PC-3 (cell line): ENCODE data around the gene STXBP6. TPM values are rescaled to one million over a fixed set of nuclear protein-coding genes. Genes with fewer than 3 reads are reported as not detected.
"Not testable (repeated sequence)": the region's sequence is repeated elsewhere in the genome, so short reads cannot be mapped to it uniquely, and the experiment has no call there.

Source experiments
- ATAC-seq: fragments of 200-7000 bp; cut with Tn5 transposase; 2 replicates; pipeline ENCODE4 v1.9.1; 2020; ENCODE audit warnings: mild to moderate bottlenecking, moderate library complexity
- BruUV-seq: library from RNA; stranded (reverse); fragments of 400-500 nt; replicated peaks from 2 replicates; lab custom pipeline; 2021; lab: Mats Ljungman, UMichigan
- CTCF ChIA-PET: fragments of 300-600 bp; sonication (Branson Sonifier 250); formaldehyde crosslinking; loops from one replicate; lab custom pipeline; 2022; ENCODE audit warnings: antibody characterized with exemption; lab: Charles Lee
- POLR2A ChIA-PET: fragments of 300-600 bp; sonication (Branson Sonifier 250); formaldehyde crosslinking; loops from one replicate; lab custom pipeline; 2022; ENCODE audit warnings: antibody characterized with exemption; ENCODE audit not compliant: unreplicated experiment; lab: Charles Lee
- DNase-seq: peaks from one replicate; pipeline ENCODE4 v3.0.0-alpha.2; 2015
- H2AFZ ChIP-seq: fragments of 300-600 bp; sonication (generic); 2 replicates; pipeline ENCODE4 v1.6.0; 2016; ENCODE audit warnings: antibody characterized with exemption, low read length
- H3F3A ChIP-seq: fragments of 300-600 bp; sonication (generic); one replicate; pipeline ENCODE4 v1.6.0; 2017; ENCODE audit warnings: antibody characterized with exemption, low read length, control low read depth, mild to moderate bottlenecking; ENCODE audit not compliant: unreplicated experiment
- H3K27ac ChIP-seq: fragments of 300-600 bp; sonication (generic); 2 replicates; pipeline ENCODE4 v1.5.1; 2016; ENCODE audit warnings: mild to moderate bottlenecking, low read length
- H3K27me3 ChIP-seq: fragments of 300-600 bp; sonication (generic); 2 replicates; pipeline ENCODE4 v1.6.1; 2016; ENCODE audit warnings: low read length, mixed read lengths
- H3K36me3 ChIP-seq: fragments of 300-600 bp; sonication (generic); 2 replicates; pipeline ENCODE4 v1.6.1; 2016; ENCODE audit warnings: low read depth, mixed run types, low read length, mixed read lengths
- H3K4me1 ChIP-seq: fragments of 300-600 bp; sonication (generic); 2 replicates; pipeline ENCODE4 v1.5.1; 2016; ENCODE audit warnings: low read length; ENCODE audit not compliant: insufficient read depth
- H3K4me2 ChIP-seq: fragments of 300-600 bp; sonication (generic); 2 replicates; pipeline ENCODE4 v1.6.0; 2016; ENCODE audit warnings: low read length
- H3K4me3 ChIP-seq: fragments of 300-600 bp; sonication (generic); 2 replicates; pipeline ENCODE4 v1.5.1; 2016; ENCODE audit warnings: mild to moderate bottlenecking, low read length, mixed read lengths
- H3K79me2 ChIP-seq: fragments of 300-600 bp; sonication (generic); 2 replicates; pipeline ENCODE4 v1.6.1; 2017; ENCODE audit warnings: low read length, mixed read lengths
- H3K9ac ChIP-seq: fragments of 300-600 bp; sonication (generic); 2 replicates; pipeline ENCODE4 v1.6.0; 2016; ENCODE audit warnings: mild to moderate bottlenecking, low read length
- H3K9me2 ChIP-seq: fragments of 300-600 bp; sonication (generic); replicated peaks from 2 replicates; pipeline ENCODE4 v1.6.1; 2016; ENCODE audit warnings: mixed run types, low read length, mixed read lengths
- H3K9me3 ChIP-seq: fragments of 300-600 bp; sonication (generic); 2 replicates; pipeline ENCODE4 v1.6.1; 2016; ENCODE audit warnings: low read length, mixed read lengths
- H4K20me1 ChIP-seq: fragments of 300-600 bp; sonication (generic); 2 replicates; pipeline ENCODE4 v1.6.1; 2016; ENCODE audit warnings: low read length, mixed read lengths
- EZH2 ChIP-seq: fragments of 300-600 bp; sonication (generic); IDR thresholded peaks from one replicate; pipeline ENCODE4 v1.6.1; 2017; ENCODE audit warnings: antibody characterized with exemption, mild to moderate bottlenecking, low read length; ENCODE audit not compliant: unreplicated experiment
- EZH2phosphoT487 ChIP-seq: fragments of 300-600 bp; sonication (generic); IDR thresholded peaks from 2 replicates; pipeline ENCODE4 v1.6.1; 2018; ENCODE audit warnings: mild to moderate bottlenecking, antibody characterized with exemption, low read length, borderline replicate concordance
- intact Hi-C: fragments of 100-400 bp; cut with micrococcal nuclease; formaldehyde crosslinking; loops from 2 replicates; pipeline ENCODE4 v1.9.0; 2023
- total RNA-seq: library from RNA; depleted of rRNA; stranded (reverse); fragments of >200 nt; gene quantifications from 2 replicates; pipeline ENCODE4 v1.2.3, GENCODE V29; 2014
- TF ChIP-seq, protein P1 (sequence below): fragments of 300-600 bp; sonication (generic); conservative IDR thresholded peaks from 2 replicates; pipeline ENCODE4 v1.5.1; 2017; ENCODE audit warnings: antibody characterized with exemption, low read depth, mild to moderate bottlenecking, low read length

Gene STXBP6
- total RNA-seq, 1 experiment from 2014 or later = 0.40 TPM

DNA sequence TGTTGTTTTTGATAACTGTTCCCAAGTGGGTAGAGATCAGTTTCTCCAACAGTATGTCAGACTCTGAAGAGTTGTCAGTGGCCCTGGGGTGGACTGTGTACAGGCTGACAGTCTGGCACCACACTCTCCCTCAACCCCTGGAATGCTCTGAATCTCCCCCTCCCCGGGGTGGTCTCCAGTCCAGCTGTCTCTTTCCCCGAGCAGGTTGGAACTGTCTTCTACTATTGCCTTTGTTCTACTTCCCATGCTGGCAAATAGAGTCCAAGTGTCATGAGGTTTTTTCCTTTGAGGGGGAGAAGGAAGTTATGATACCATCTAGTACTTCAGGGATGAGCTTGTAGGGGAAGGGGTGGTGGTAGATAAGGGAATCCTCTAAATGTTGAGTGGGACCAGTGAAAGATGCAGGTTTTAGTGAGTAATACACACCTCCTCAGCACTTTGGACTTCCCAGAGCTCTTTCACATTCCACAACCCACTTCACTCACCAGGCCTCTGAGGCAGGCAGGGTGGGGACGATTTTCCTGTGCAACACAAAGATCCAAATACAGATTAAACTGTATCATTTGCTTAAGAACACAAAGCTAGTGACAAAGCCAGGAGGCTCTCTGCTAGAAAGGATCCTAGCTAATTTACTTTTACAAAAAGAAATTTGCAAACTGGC lies 245.3 kb downstream of the STXBP6 start:
- Histone ChIP-seq H3K9me3 (no peaks in the 10 kb centered on the region), H3K4me1 (no peaks in the 10 kb centered on the region), H3K4me2 (no peak overlapping the region), H3K9ac (no peak overlapping the region), H3F3A (no peaks in the 10 kb centered on the region), H3K27ac (no peak overlapping the region), H3K79me2 (no peaks in the 10 kb centered on the region), H3K4me3 (no peak overlapping the region), H3K9me2 (no peaks in the 10 kb centered on the region), H3K36me3 (no peaks in the 10 kb centered on the region), H2AFZ (no peak overlapping the region), H3K27me3 (peaks cover under 1% of the 10 kb centered on the region), H4K20me1 (no peaks in the 10 kb centered on the region)
- DNase-seq = no peak
- no peak for ATAC-seq
- BruUV-seq = no TSS peak
- intact Hi-C loops = no loop called here
- TF ChIP-seq, protein P1, sequence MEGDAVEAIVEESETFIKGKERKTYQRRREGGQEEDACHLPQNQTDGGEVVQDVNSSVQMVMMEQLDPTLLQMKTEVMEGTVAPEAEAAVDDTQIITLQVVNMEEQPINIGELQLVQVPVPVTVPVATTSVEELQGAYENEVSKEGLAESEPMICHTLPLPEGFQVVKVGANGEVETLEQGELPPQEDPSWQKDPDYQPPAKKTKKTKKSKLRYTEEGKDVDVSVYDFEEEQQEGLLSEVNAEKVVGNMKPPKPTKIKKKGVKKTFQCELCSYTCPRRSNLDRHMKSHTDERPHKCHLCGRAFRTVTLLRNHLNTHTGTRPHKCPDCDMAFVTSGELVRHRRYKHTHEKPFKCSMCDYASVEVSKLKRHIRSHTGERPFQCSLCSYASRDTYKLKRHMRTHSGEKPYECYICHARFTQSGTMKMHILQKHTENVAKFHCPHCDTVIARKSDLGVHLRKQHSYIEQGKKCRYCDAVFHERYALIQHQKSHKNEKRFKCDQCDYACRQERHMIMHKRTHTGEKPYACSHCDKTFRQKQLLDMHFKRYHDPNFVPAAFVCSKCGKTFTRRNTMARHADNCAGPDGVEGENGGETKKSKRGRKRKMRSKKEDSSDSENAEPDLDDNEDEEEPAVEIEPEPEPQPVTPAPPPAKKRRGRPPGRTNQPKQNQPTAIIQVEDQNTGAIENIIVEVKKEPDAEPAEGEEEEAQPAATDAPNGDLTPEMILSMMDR = no peak
- TF ChIP-seq EZH2 = no peak
- no peak for TF ChIP-seq EZH2phosphoT487
- ChIA-PET CTCF (no interaction called here), POLR2A (no interaction called here)

DNA sequence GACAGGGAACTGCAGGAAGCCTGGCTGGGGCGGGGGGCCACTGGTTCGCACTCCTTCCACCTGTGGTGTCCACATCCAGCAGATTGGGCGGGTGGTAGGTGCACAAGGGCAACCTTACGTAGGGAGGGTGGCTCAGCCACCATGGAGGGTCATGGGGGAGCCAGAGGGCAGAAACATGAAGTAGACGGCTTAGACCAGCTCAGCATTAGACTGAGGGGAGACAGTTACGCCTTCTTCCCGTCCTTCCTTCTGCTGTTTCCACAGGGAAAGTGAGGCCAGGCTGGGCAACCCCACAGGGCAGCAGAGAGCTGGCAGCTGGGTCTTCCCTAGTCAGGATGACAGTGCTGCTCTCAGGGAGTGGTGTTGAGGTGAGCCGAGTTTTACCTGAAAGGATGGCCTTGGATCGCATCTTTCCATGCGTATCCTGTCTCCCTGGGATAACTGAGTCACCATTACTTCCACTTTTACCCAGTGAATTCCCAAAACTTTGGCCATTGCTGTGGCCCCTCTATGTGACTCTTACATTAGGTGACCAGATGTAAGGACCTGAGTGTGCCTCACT lies 245.9 kb downstream of the STXBP6 start:
- CTCF ChIA-PET = no interaction called here
- intact Hi-C loops = no loop called here

DNA sequence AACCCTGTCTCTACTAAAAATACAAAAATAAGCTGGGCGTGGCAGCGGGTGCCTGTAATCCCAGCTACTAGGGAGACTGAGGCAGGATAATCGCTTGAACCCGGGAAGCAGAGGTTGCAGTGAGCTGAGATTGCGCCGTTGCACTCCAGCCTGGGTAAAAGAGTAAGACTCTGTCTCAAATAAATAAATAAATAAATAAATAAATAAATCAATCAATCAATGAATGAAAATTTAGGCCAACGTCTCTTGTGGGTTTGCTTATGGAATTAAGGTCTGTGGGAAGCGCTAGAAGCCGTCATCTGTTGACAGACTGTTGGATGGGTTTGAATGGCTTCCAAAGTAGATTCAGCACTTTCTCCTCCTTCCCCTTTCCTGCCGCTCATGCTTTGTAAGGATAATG lies 246.5 kb downstream of the STXBP6 start:
- H3K79me2 ChIP-seq, H3K9ac ChIP-seq, H3K27me3 ChIP-seq, H3K9me2 ChIP-seq, DNase-seq, H3K4me1 ChIP-seq, H3K4me3 ChIP-seq, H3K9me3 ChIP-seq, BruUV-seq, H3F3A ChIP-seq, POLR2A ChIA-PET, H2AFZ ChIP-seq, H3K27ac ChIP-seq, H3K4me2 ChIP-seq, H4K20me1 ChIP-seq, H3K36me3 ChIP-seq, CTCF ChIA-PET, intact Hi-C loops, ATAC-seq: not testable (repeated sequence)

More for the DNA sequence above, 245.9 kb downstream of the STXBP6 start:
- no peak overlapping the region for H2AFZ ChIP-seq
- no peak overlapping the region for H3K9ac ChIP-seq
- H3F3A ChIP-seq = no peaks in the 10 kb centered on the region
- H3K9me2 ChIP-seq = no peaks in the 10 kb centered on the region
- no peak for TF ChIP-seq EZH2
- TF ChIP-seq, protein P1 = no peak
- no peak for TF ChIP-seq EZH2phosphoT487
- no peaks in the 10 kb centered on the region for H3K36me3 ChIP-seq
- no peaks in the 10 kb centered on the region; the same call in 1 of the 2 replicates for H3K27me3 ChIP-seq
- DNase-seq (no peak), ATAC-seq (no peak)
- no peaks in the 10 kb centered on the region for H4K20me1 ChIP-seq
- no peaks in the 10 kb centered on the region for H3K9me3 ChIP-seq
- H3K79me2 ChIP-seq = no peaks in the 10 kb centered on the region
- POLR2A ChIA-PET = no interaction called here
- no peak overlapping the region for H3K4me2 ChIP-seq
- H3K4me1 ChIP-seq = no peaks in the 10 kb centered on the region
- H3K27ac ChIP-seq = no peak overlapping the region
- BruUV-seq = no TSS peak
- no peak overlapping the region for H3K4me3 ChIP-seq
